ENCODE data around the gene GRIP2.

GRIP2 gene

GRCh38 chr3:14538451-14539088 lies 1.6 kb downstream of the GRIP2 start:
- DNase-seq, result no peak

GRCh38 chr3:14537590-14538450 lies 2.3 kb downstream of the GRIP2 start:
- DNase-seq, result no peak

GRCh38 chr3:14536837-14537589 lies 3.1 kb downstream of the GRIP2 start:
- no peak for DNase-seq

- DNase-seq, result no peak
Measured at GRCh38 chr3:14536055-14536815, 3.9 kb downstream of the GRIP2 start.

GRCh38 chr3:14535616-14536015 lies 4.5 kb downstream of the GRIP2 start:
- DNase-seq, result no peak

DNA sequence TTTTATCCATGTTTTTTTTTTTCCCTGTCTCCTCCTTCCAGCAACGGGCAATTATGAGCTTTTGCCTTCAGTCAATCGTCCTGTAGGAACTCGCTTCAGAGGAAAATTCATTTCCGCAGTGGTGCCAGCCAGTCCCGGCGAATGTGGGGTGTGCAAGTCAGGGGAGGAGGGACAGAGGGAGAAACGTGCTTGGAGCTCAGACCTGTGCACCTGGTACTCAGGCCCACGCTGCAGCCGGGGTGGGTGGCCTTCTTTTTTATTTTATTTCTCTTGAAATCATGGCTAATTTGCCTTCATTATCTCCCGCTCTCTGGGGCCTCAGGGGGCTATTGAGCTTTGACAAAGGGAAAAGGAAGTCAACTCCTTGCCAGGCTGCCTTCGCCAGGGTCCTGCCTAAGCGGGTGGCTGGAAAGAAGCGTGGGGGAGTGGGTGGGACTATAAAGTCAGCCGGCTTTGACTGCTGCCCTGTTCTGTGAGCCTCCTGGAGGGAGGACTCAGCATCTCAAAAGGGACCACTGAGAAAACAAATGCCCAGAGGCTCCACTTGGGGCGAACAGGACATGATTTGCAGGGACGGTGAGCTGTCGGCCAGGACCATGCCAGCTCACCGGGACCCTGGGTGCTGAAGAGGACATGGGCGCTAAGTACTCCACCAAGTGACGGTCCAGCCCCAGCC lies 5.5 kb downstream of the GRIP2 start:
- DNase-seq, result no peak

DNA sequence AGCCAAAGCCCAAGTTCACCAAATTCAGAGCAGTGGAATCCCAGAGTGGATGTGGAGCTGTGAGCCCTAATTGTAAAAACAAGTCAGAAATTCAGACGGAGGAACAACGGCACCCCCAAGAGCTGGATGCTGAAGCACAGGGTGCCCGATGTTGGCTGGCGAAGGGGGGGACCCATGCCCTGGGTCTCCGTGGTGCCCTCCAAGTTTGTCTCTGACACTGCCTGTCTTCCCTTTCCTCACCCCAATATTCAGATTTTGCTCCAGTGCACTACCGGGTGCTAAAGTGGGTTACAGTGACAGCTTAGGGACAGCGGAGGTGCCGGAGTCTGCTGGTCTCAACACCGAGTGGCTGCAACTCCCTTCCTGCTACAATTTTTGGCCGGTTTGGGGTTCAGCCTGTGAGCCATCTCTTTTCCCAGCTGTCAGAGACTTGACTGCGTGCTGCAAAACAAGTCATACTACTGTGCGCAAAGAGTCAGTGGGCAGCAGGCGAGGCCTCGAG lies 6.6 kb downstream of the GRIP2 start:
- no peak for DNase-seq

DNA sequence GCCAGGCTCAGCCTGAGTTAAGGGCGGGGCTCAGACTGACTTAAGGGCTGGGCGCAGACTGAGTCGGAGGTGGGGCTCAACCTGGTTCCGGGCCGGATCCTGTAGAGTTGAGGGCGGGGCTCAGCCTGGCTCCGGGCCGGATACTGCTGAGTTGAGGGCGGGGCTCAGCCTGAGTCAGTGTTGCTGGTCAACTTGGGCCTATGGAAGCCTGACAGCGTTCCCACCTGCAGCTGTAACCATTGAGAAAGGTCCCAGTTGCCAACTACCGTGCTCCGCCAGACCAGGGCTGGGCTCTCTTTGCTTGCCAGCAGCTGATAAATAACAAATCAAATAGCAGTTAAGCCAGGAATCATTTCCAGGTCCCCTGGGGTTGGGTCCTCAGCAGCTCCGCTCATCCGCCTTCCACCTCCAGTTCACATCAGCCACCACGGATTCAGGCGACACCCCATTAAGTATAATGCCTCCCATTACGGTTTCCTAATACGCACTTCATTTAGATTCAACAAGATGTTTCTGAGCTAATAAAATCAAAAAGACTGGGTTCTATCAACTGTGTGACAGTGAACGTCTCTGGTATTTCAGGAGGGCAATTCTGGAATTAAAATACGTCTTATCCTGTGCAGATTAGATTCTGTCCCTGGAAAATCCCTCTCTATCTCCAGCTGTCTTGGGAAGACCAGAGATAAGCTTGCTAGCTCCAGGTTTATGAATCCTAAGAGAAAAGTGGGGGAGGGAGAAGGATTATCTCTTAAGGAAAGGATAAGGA lies 7.3 kb downstream of the GRIP2 start:
- no peak for DNase-seq

DNA sequence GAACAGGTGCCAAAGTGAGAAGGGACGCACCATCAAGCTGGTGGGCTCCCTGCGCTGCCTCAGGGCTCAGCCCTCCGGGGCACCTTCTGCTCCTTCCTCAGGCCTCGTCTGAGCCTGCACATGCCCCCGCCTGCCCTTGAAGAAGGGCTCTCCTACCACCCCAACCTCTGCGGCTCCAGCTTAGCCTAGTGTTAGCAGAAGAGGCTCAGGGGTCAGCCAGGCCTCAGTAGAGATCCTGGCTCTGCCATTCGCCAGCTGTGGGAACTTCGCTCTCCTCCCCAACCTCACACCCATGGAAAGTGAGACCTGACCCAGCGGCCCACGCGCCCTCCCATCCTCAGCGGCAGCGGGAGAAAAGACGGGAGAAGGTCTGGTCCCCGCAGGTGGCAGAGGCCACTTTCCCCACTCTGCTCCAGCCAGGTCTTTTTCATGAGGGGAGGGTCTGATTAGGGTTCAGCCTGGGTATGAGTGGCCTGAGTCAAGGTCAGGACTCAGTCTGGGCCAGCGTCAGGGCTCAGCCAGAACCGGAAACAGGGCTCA lies 8.2 kb downstream of the GRIP2 start:
- DNase-seq, result no peak

GRCh38 chr3:14528081-14528480 lies 12.1 kb downstream of the GRIP2 start:
- DNase-seq, result no peak

- DNase-seq, result no peak
Measured at GRCh38 chr3:14525685-14526631, 14.2 kb downstream of the GRIP2 start.

DNA sequence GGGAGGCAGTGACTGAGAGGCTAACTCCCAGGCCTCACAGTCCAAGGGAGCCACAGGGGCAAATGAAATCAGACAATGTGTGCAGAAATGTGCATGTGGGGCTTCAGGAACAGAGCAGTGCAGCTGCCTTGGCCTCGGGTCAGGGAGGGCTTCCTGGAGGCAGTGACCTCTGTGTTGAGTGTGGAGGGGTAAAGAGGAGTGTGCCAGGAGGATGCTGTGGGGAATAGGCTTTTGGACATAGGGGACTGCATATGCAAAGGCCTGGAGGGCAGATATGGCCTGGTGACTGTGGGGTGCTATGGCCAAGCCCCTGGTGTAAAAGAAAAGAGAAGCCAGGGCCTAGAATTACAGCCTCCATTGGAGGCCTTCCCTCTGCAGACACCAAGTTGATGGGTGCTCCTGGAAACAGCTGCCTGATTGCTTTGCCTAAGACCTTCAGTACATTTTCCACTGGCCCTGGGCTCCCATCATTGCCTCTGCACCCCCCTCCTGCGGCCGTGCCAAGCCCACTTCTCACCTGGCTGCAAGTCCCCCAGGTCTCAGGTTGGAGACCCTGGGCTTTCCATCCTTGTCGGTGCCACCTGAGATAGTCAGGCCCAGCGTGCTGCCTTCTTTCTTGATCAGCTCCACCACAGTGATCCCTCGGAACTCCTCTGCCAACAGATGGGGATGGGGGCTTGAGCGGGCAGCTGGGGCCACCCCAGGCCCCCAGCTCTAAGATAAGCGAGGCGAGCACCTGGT lies 15.1 kb downstream of the GRIP2 start:
- no peak for DNase-seq

- no peak for DNase-seq
Measured at GRCh38 chr3:14524311-14524711, 15.8 kb downstream of the GRIP2 start.

DNA sequence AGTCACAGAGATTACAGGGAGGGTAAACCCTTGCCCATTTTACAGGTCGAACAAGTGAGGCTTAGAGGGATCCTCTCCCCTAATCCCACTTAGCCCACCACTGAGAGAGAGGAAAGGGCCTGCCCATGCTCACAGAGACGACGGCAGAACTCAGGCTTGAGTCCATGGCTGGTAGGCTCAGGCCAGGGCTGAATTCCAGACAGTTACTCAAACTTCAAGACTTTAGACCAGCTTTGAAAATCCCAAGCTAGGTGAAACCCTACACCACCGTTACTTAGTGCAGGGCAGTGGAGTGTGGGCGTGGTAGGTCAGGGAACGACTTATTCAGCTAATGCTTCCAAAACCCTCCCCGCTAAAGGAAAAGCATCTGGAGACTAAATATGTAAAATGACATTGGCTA lies 16.4 kb downstream of the GRIP2 start:
- DNase-seq, result no peak

GRCh38 chr3:14522768-14523167 lies 17.4 kb downstream of the GRIP2 start:
- no peak for DNase-seq

- no peak for DNase-seq
Measured at GRCh38 chr3:14522129-14522691, 17.9 kb downstream of the GRIP2 start.

DNA sequence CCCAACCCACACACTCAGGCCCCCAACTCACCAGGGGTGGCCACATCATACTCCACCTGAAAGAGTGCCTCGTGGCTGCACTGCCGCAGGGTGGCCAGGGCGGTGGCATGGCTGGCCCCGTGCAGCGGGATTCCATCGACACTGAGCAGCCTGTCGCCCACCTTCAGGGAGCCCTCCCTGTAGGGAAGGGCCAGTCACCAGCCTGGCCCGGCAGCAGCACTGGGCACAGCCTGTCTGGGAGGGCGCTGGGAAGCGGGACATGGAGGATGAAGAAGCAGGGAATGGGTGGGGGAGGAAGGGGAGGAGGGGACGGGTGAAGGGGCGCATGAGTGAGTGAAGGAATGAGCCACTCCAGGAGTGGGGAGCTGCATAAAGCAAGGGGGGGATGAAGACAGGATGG lies 18.5 kb downstream of the GRIP2 start:
- DNase-seq, result no peak

- no peak for DNase-seq
Measured at GRCh38 chr3:14520967-14521366, 19.2 kb downstream of the GRIP2 start.

- DNase-seq, result no peak
Measured at GRCh38 chr3:14520149-14520548, 20.0 kb downstream of the GRIP2 start.
